Caco-2 (cell line): ENCODE results near the gene OTOF. TPM values are rescaled to one million over a fixed set of nuclear protein-coding genes. Genes with fewer than 3 reads are reported as not detected.
A peak's percentile ranks its signal among the peaks of the same experiment; 100 is the strongest.

Source experiments
- BruUV-seq: library from RNA; stranded (reverse); fragments of 400-500 nt; replicated peaks from 2 replicates; lab custom pipeline; 2021; lab: Mats Ljungman, UMichigan
- CTCF ChIA-PET: fragments of 300-600 bp; sonication (Branson Sonifier 250); formaldehyde crosslinking; loops from one replicate; lab custom pipeline; 2022; ENCODE audit warnings: antibody characterized with exemption; lab: Charles Lee
- POLR2A ChIA-PET: fragments of 300-600 bp; sonication (Branson Sonifier 250); formaldehyde crosslinking; loops from one replicate; lab custom pipeline; 2022; ENCODE audit warnings: antibody characterized with exemption; lab: Charles Lee
- DNase-seq, 2 experiments: peaks; one replicate each; pipeline versions ENCODE4 v3.0.0 to v3.0.0-alpha.2; 2020 to 2022
- H3K27me3 ChIP-seq: replicated peaks from 2 replicates; pipeline ENCODE4 v1.6.0; 2011; ENCODE audit warnings: low read length; ENCODE audit not compliant: control insufficient read depth, insufficient read depth
- H3K36me3 ChIP-seq: 2 replicates; pipeline ENCODE4 v1.5.1; 2011; ENCODE audit warnings: low read length; ENCODE audit not compliant: control insufficient read depth, insufficient read depth
- H3K4me1 ChIP-seq: fragments of 250-450 bp; sonication (Bioruptor Pico); 2 replicates; pipeline ENCODE4 v1.5.1; 2020; ENCODE audit warnings: mild to moderate bottlenecking
- H3K4me3 ChIP-seq: 2 replicates; pipeline ENCODE4 v1.5.1; 2011; ENCODE audit warnings: low read depth, mild to moderate bottlenecking, control low read depth, low read length
- H3K9me3 ChIP-seq: fragments of 250-450 bp; sonication (Bioruptor Pico); 2 replicates; pipeline ENCODE4 v1.5.1; 2020; ENCODE audit warnings: mild to moderate bottlenecking, moderate library complexity
- H3K27ac Mint-ChIP-seq: one replicate; pipeline ENCODE4 v1.8.0; 2022; ENCODE audit warnings: mixed read lengths; ENCODE audit not compliant: unreplicated experiment
- H3K27me3 Mint-ChIP-seq: one replicate; pipeline ENCODE4 v1.8.0; 2022; ENCODE audit warnings: mixed read lengths; ENCODE audit not compliant: insufficient read depth, unreplicated experiment
- H3K36me3 Mint-ChIP-seq: one replicate; pipeline ENCODE4 v1.8.0; 2022; ENCODE audit warnings: mild to moderate bottlenecking, mixed read lengths; ENCODE audit not compliant: insufficient read depth, unreplicated experiment
- H3K4me1 Mint-ChIP-seq: one replicate; pipeline ENCODE4 v1.8.0; 2022; ENCODE audit warnings: low read depth, mixed read lengths; ENCODE audit not compliant: unreplicated experiment
- H3K4me3 Mint-ChIP-seq: one replicate; pipeline ENCODE4 v1.8.0; 2022; ENCODE audit warnings: mild to moderate bottlenecking, moderate library complexity, mixed read lengths; ENCODE audit not compliant: unreplicated experiment
- H3K9me3 Mint-ChIP-seq: one replicate; pipeline ENCODE4 v1.8.0; 2022; ENCODE audit warnings: mixed read lengths; ENCODE audit not compliant: unreplicated experiment
- CTCF ChIP-seq, 2 experiments: fragments of 200-600 bp in 1 of 2; IDR thresholded peaks; 1 replicate in 1 of 2; 2 replicates in 1 of 2; pipeline versions ENCODE4 v1.5.1 to v1.8.0; 2011 to 2022; ENCODE audit warnings: antibody characterized with exemption in 1 of 2, control low read depth in 1 of 2, inconsistent platforms in 1 of 2, low read depth in 1 of 2, low read length in 1 of 2, mild to moderate bottlenecking in 1 of 2, moderate library complexity in 1 of 2; ENCODE audit not compliant: insufficient read depth in 1 of 2, severe bottlenecking in 1 of 2, unreplicated experiment in 1 of 2
- intact Hi-C: fragments of 100-400 bp; cut with micrococcal nuclease; formaldehyde crosslinking; loops from one replicate; pipeline ENCODE4 v1.10.0; 2022; ENCODE audit not compliant: unreplicated experiment
- total RNA-seq: library from RNA; stranded (reverse); gene quantifications from 2 replicates; pipeline ENCODE4 v1.2.3, GENCODE V29; 2022

OTOF gene
- total RNA-seq, 1 experiment from 2014 or later, result 0.09 TPM

DNA sequence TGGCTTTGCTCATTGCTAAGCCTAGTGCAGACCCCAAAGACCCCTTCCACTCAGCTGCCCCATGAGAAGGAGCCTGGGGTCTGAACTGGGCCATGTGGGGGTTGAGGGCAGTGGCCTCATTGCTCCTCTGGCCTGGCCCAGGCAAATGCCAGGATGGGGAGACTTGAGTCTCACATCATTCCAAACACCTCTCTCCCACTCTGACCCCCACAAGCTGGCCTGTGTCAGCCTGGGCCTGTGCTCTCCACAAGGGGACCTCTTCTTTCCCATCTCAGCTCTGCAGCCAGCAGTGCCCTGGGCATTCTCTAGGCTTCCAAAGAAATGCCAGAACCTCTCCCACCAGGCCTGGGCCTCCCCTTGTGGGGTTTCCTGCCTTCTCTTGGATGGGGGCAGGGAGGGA, 45.8 kb upstream of the OTOF start:
- CTCF ChIA-PET, result no interaction called here

GRCh38 chr2:26522751-26523171, 44.8 kb upstream of the OTOF start:
- H3K36me3 ChIP-seq, result no peaks in the 10 kb centered on the region
- TF ChIP-seq CTCF (IDR thresholded peaks at IDR 0.05; ENCODE audit: insufficient read depth in 1 of 2, low read depth in 1 of 2, low read length in 1 of 2, severe bottlenecking in 1 of 2, unreplicated experiment in 1 of 2), result no peak
- H3K4me3 Mint-ChIP-seq, result no peak overlapping the region
- H3K27me3 Mint-ChIP-seq, result peaks cover 5% of the 10 kb centered on the region
- no peaks in the 10 kb centered on the region; the same call in 1 of the 2 replicates for H3K27me3 ChIP-seq
- H3K4me3 ChIP-seq, result no peak overlapping the region
- no peak overlapping the region for H3K27ac Mint-ChIP-seq
- H3K9me3 ChIP-seq, result no peaks in the 10 kb centered on the region
- no TSS peak for BruUV-seq
- POLR2A ChIA-PET, result no interaction called here
- H3K4me1 Mint-ChIP-seq, result no peaks in the 10 kb centered on the region
- H3K36me3 Mint-ChIP-seq, result no peaks in the 10 kb centered on the region
- no peaks in the 10 kb centered on the region for H3K9me3 Mint-ChIP-seq
- no peaks in the 10 kb centered on the region for H3K4me1 ChIP-seq
- CTCF ChIA-PET, result interaction anchor here (1.0 kb wide), 1 partner anchor 55 kb away, joined by 3 read pairs; no protein-coding TSS in a partner anchor
- intact Hi-C loops, result no loop called here
- peak in 1 of 2 experiments; percentile 24 for DNase-seq

More for the DNA sequence above, 45.8 kb upstream of the OTOF start:
- POLR2A ChIA-PET, result no interaction called here
- BruUV-seq, result no TSS peak
- Mint-ChIP-seq H3K4me1 (no peaks in the 10 kb centered on the region), H3K36me3 (no peaks in the 10 kb centered on the region), H3K4me3 (no peak overlapping the region), H3K9me3 (no peaks in the 10 kb centered on the region), H3K27ac (no peak overlapping the region), H3K27me3 (peaks cover 5% of the 10 kb centered on the region)
- DNase-seq, result no peak
- Histone ChIP-seq H3K36me3 (no peaks in the 10 kb centered on the region), H3K4me3 (no peak overlapping the region), H3K4me1 (no peaks in the 10 kb centered on the region), H3K9me3 (no peaks in the 10 kb centered on the region), H3K27me3 (no peaks in the 10 kb centered on the region)
- no peak for TF ChIP-seq CTCF (IDR thresholded peaks at IDR 0.05; ENCODE audit: insufficient read depth in 1 of 2, low read depth in 1 of 2, low read length in 1 of 2, severe bottlenecking in 1 of 2, unreplicated experiment in 1 of 2)
- intact Hi-C loops, result no loop called here

GRCh38 chr2:26522325-26522724, 44.4 kb upstream of the OTOF start:
- H3K27me3 Mint-ChIP-seq, result peaks cover 5% of the 10 kb centered on the region
- H3K4me1 Mint-ChIP-seq, result no peaks in the 10 kb centered on the region
- no peaks in the 10 kb centered on the region for H3K9me3 Mint-ChIP-seq
- Histone ChIP-seq H3K9me3 (no peaks in the 10 kb centered on the region), H3K36me3 (no peaks in the 10 kb centered on the region), H3K27me3 (no peaks in the 10 kb centered on the region; the same call in 1 of the 2 replicates), H3K4me3 (no peak overlapping the region), H3K4me1 (no peaks in the 10 kb centered on the region)
- CTCF ChIA-PET, result interaction anchor here (0.6 to 1.0 kb wide), 2 partner anchors 33 to 55 kb away, joined by 3 read pairs; no protein-coding TSS in a partner anchor
- intact Hi-C loops, result no loop called here
- no peak for TF ChIP-seq CTCF (IDR thresholded peaks at IDR 0.05; ENCODE audit: insufficient read depth in 1 of 2, low read depth in 1 of 2, low read length in 1 of 2, severe bottlenecking in 1 of 2, unreplicated experiment in 1 of 2)
- no TSS peak for BruUV-seq
- no peak overlapping the region for H3K27ac Mint-ChIP-seq
- DNase-seq, result no peak
- no peak overlapping the region for H3K4me3 Mint-ChIP-seq
- POLR2A ChIA-PET, result no interaction called here
- no peaks in the 10 kb centered on the region for H3K36me3 Mint-ChIP-seq
